PC-9 (cell line): ENCODE measurements around the gene MTCL3.

Source experiments
- BruUV-seq: library from RNA; stranded (reverse); fragments of 400-500 nt; replicated peaks from 2 replicates; lab custom pipeline; 2021; lab: Mats Ljungman, UMichigan
- CTCF ChIA-PET: fragments of 300-600 bp; sonication (Branson Sonifier 250); formaldehyde crosslinking; loops from one replicate; lab custom pipeline; 2022; ENCODE audit warnings: antibody characterized with exemption; lab: Charles Lee
- POLR2A ChIA-PET: fragments of 300-600 bp; sonication (Branson Sonifier 250); formaldehyde crosslinking; loops from one replicate; lab custom pipeline; 2022; ENCODE audit warnings: antibody characterized with exemption; ENCODE audit not compliant: unreplicated experiment; lab: Charles Lee
- DNase-seq, 2 experiments: peaks; one replicate each; pipeline versions ENCODE4 v3.0.0 to v3.0.0-alpha.2; 2015 to 2022; ENCODE audit warnings: mixed read lengths in 1 of 2
- H2AFZ ChIP-seq: fragments of 200-600 bp; sonication (generic); 2 replicates; pipeline ENCODE4 v1.8.1; 2017; ENCODE audit warnings: antibody characterized with exemption
- H3F3A ChIP-seq: fragments of 200-600 bp; sonication (generic); 2 replicates; pipeline ENCODE4 v1.8.1; 2017; ENCODE audit warnings: antibody characterized with exemption, mild to moderate bottlenecking, low read depth; ENCODE audit not compliant: insufficient read depth
- H3K27ac ChIP-seq: fragments of 200-600 bp; sonication (generic); 2 replicates; pipeline ENCODE4 v1.6.1; 2016; ENCODE audit warnings: mixed run types
- H3K27me3 ChIP-seq: fragments of 200-600 bp; sonication (generic); 2 replicates; pipeline ENCODE4 v1.6.1; 2016; ENCODE audit warnings: low read depth, mixed run types; ENCODE audit not compliant: insufficient read depth
- H3K36me3 ChIP-seq: fragments of 200-600 bp; sonication (generic); 2 replicates; pipeline ENCODE4 v1.6.1; 2016; ENCODE audit warnings: low read depth, mixed run types
- H3K4me1 ChIP-seq: fragments of 200-600 bp; sonication (generic); replicated peaks from 2 replicates; pipeline ENCODE4 v1.6.1; 2016; ENCODE audit warnings: mixed run types; ENCODE audit not compliant: insufficient read depth
- H3K4me2 ChIP-seq: fragments of 200-600 bp; sonication (generic); 2 replicates; pipeline ENCODE4 v1.6.1; 2017; ENCODE audit warnings: mixed run types
- H3K4me3 ChIP-seq: fragments of 200-600 bp; sonication (generic); 2 replicates; pipeline ENCODE4 v1.6.1; 2016; ENCODE audit warnings: mixed run types
- H3K79me2 ChIP-seq: fragments of 200-600 bp; sonication (generic); 2 replicates; pipeline ENCODE4 v1.6.1; 2017; ENCODE audit warnings: low read depth, mixed run types
- H3K9me2 ChIP-seq: fragments of 200-600 bp; sonication (generic); 2 replicates; pipeline ENCODE4 v1.8.1; 2017; ENCODE audit warnings: mild to moderate bottlenecking; ENCODE audit not compliant: insufficient read depth
- H3K9me3 ChIP-seq: fragments of 200-600 bp; sonication (generic); 2 replicates; pipeline ENCODE4 v1.8.1; 2016; ENCODE audit warnings: low read depth; ENCODE audit not compliant: insufficient read depth
- H4K20me1 ChIP-seq: fragments of 200-600 bp; sonication (generic); 2 replicates; pipeline ENCODE4 v1.8.1; 2017; ENCODE audit not compliant: insufficient read depth
- CTCF ChIP-seq: fragments of 200-600 bp; sonication (generic); conservative IDR thresholded peaks from 2 replicates; pipeline ENCODE4 v1.6.1; 2017; ENCODE audit warnings: mixed run types, antibody characterized with exemption, mild to moderate bottlenecking, moderate library complexity
- EZH2 ChIP-seq: fragments of 200-600 bp; sonication (generic); IDR thresholded peaks from 2 replicates; pipeline ENCODE4 v1.8.0; 2017; ENCODE audit warnings: antibody characterized with exemption, low read depth
- intact Hi-C: fragments of 100-400 bp; cut with micrococcal nuclease; formaldehyde crosslinking; loops from one replicate; pipeline ENCODE4 v1.10.0; 2022; ENCODE audit not compliant: unreplicated experiment

MTCL3 gene

GRCh38 chr6:127464161-127464880 lies 54.8 kb downstream of the MTCL3 start:
- Histone ChIP-seq H3K9me3 (no peaks in the 10 kb centered on the region), H2AFZ (no peak overlapping the region), H3K79me2 (no peaks in the 10 kb centered on the region), H3K27ac (no peak overlapping the region), H4K20me1 (no peaks in the 10 kb centered on the region), H3K4me3 (no peak overlapping the region), H3F3A (no peaks in the 10 kb centered on the region), H3K36me3 (no peaks in the 10 kb centered on the region), H3K4me1 (no peaks in the 10 kb centered on the region), H3K4me2 (no peak overlapping the region), H3K27me3 (no peaks in the 10 kb centered on the region), H3K9me2 (no peaks in the 10 kb centered on the region)
- TF ChIP-seq CTCF: no peak
- no peak for TF ChIP-seq EZH2
- intact Hi-C loops: loop anchor here (2.0 to 10.0 kb wide), 3 partner anchors 160 to 230 kb away; no protein-coding TSS in a partner anchor
- no peak for DNase-seq
- ChIA-PET CTCF (interaction anchor here (1.1 kb wide), 1 partner anchor 75 kb away, joined by 7 read pairs; no protein-coding TSS in a partner anchor), POLR2A (interaction anchor here (0.7 kb wide), 1 partner anchor 114 kb away, joined by 11 read pairs; no protein-coding TSS in a partner anchor)
- BruUV-seq: no TSS peak

- CTCF ChIA-PET: no interaction called here
- POLR2A ChIA-PET: no interaction called here
- intact Hi-C loops: loop anchor here (10.0 kb wide), 2 partner anchors 182 to 232 kb away; no protein-coding TSS in a partner anchor
Observed at GRCh38 chr6:127463056-127463455, 56.1 kb downstream of the MTCL3 start.

GRCh38 chr6:127462376-127462775 lies 56.8 kb downstream of the MTCL3 start:
- Histone ChIP-seq H3K4me2 (no peak overlapping the region), H3K27me3 (no peaks in the 10 kb centered on the region), H3K9me2 (no peaks in the 10 kb centered on the region), H3K36me3 (no peaks in the 10 kb centered on the region), H4K20me1 (no peaks in the 10 kb centered on the region), H3K4me1 (no peaks in the 10 kb centered on the region), H3K9me3 (no peaks in the 10 kb centered on the region), H3K79me2 (no peaks in the 10 kb centered on the region), H3K4me3 (no peak overlapping the region), H2AFZ (no peak overlapping the region), H3F3A (no peaks in the 10 kb centered on the region), H3K27ac (no peak overlapping the region)
- intact Hi-C loops: loop anchor here (10.0 kb wide), 2 partner anchors 182 to 232 kb away; no protein-coding TSS in a partner anchor
- TF ChIP-seq CTCF (no peak), EZH2 (no peak)
- POLR2A ChIA-PET: no interaction called here
- BruUV-seq: no TSS peak
- DNase-seq: no peak
- CTCF ChIA-PET: no interaction called here

More at GRCh38 chr6:127463056-127463455, 56.1 kb downstream of the MTCL3 start:
- Histone ChIP-seq H3K27me3 (no peaks in the 10 kb centered on the region), H3K36me3 (no peaks in the 10 kb centered on the region), H3K9me3 (no peaks in the 10 kb centered on the region), H3K4me1 (no peaks in the 10 kb centered on the region), H3K4me2 (no peak overlapping the region), H3K4me3 (no peak overlapping the region), H3K27ac (no peak overlapping the region), H4K20me1 (no peaks in the 10 kb centered on the region), H3F3A (no peaks in the 10 kb centered on the region), H3K79me2 (no peaks in the 10 kb centered on the region), H2AFZ (no peak overlapping the region), H3K9me2 (no peaks in the 10 kb centered on the region)
- DNase-seq: no peak
- BruUV-seq: no TSS peak
- TF ChIP-seq EZH2 (no peak), CTCF (no peak)
